Measurements from ENCODE around the gene ZMYND19.
A peak's percentile ranks its signal among the peaks of the same experiment; 100 is the strongest.

Gene ZMYND19

GRCh38 chr9:137578518-137579258 is 11.6 kb downstream of the ZMYND19 start, which contains the start of gene DPH7 (continued):
- TF ChIP-seq ZNF311 (tag by site-specific recombination; IDR thresholded peaks at IDR 0.05; ENCODE audit: borderline replicate concordance), result no peak
- peak; percentile 91 for TF ChIP-seq ZNF423 (tag by site-specific recombination; IDR thresholded peaks at IDR 0.05)
- TF ChIP-seq SP2 (tag by site-specific recombination; IDR thresholded peaks at IDR 0.05), result peak; percentile 82
- no peak; the same call in 1 of the 2 replicates for TF ChIP-seq ZBTB6 (tag by site-specific recombination; IDR thresholded peaks at IDR 0.05)
- peak; percentile 12; the same call in 1 of the 2 replicates for TF ChIP-seq ZSCAN16 (tag by site-specific recombination; IDR thresholded peaks at IDR 0.05)
- TF ChIP-seq SP3 (tag by site-specific recombination; IDR thresholded peaks at IDR 0.05), result peak; percentile 70
- TF ChIP-seq ZXDB (tag by site-specific recombination; IDR thresholded peaks at IDR 0.05), result peak; percentile 88
- TF ChIP-seq EGR2 (tag by site-specific recombination; IDR thresholded peaks at IDR 0.05; ENCODE audit: low read depth), result no peak
- TF ChIP-seq ZFP41 (tag by site-specific recombination; IDR thresholded peaks at IDR 0.05; ENCODE audit: borderline replicate concordance), result no peak
- TF ChIP-seq PATZ1 (tag by site-specific recombination; IDR thresholded peaks at IDR 0.05), result peak; percentile 63
- TF ChIP-seq ZNF561 (tag by site-specific recombination; IDR thresholded peaks at IDR 0.05; ENCODE audit: borderline replicate concordance), result peak; percentile 99
- peak; percentile 75 for TF ChIP-seq ZNF600 (tag by site-specific recombination; IDR thresholded peaks at IDR 0.05)
- no peak; the same call in 1 of the 2 replicates for TF ChIP-seq WT1 (tag by site-specific recombination; IDR thresholded peaks at IDR 0.05)
- 0 out of 2 replicates have a peak, but pooled peaks have one; percentile 50 for TF ChIP-seq ZNF785 (tag by site-specific recombination; IDR thresholded peaks at IDR 0.05)
- TF ChIP-seq ZNF585B (tag by site-specific recombination; IDR thresholded peaks at IDR 0.05), result peak; percentile 32
- no peak for TF ChIP-seq ZNF558 (tag by site-specific recombination; IDR thresholded peaks at IDR 0.05)
- TF ChIP-seq PRDM1 (tag by site-specific recombination; IDR thresholded peaks at IDR 0.05), result no peak
- TF ChIP-seq ZNF521 (tag by site-specific recombination; IDR thresholded peaks at IDR 0.05), result no peak
- TF ChIP-seq ZNF335 (tag by site-specific recombination; conservative IDR thresholded peaks at IDR 0.05), result peak; percentile 84
- TF ChIP-seq ZNF518A (tag by site-specific recombination; conservative IDR thresholded peaks at IDR 0.05; ENCODE audit: low read depth), result peak; percentile 84
- no peak for TF ChIP-seq ZNF580 (tag by site-specific recombination; IDR thresholded peaks at IDR 0.05)
- no peak for TF ChIP-seq HOXC10 (CRISPR knock-in tag; IDR thresholded peaks at IDR 0.05)
- TF ChIP-seq PBX3 (CRISPR knock-in tag; IDR thresholded peaks at IDR 0.05), result peak; percentile 87
- TF ChIP-seq ZBTB1 (tag by site-specific recombination; IDR thresholded peaks at IDR 0.05), result no peak
- no peak for TF ChIP-seq ZNF549 (tag by site-specific recombination; IDR thresholded peaks at IDR 0.05)
- no peak for TF ChIP-seq ZNF544 (tag by site-specific recombination; IDR thresholded peaks at IDR 0.05)
- TF ChIP-seq, protein P1, sequence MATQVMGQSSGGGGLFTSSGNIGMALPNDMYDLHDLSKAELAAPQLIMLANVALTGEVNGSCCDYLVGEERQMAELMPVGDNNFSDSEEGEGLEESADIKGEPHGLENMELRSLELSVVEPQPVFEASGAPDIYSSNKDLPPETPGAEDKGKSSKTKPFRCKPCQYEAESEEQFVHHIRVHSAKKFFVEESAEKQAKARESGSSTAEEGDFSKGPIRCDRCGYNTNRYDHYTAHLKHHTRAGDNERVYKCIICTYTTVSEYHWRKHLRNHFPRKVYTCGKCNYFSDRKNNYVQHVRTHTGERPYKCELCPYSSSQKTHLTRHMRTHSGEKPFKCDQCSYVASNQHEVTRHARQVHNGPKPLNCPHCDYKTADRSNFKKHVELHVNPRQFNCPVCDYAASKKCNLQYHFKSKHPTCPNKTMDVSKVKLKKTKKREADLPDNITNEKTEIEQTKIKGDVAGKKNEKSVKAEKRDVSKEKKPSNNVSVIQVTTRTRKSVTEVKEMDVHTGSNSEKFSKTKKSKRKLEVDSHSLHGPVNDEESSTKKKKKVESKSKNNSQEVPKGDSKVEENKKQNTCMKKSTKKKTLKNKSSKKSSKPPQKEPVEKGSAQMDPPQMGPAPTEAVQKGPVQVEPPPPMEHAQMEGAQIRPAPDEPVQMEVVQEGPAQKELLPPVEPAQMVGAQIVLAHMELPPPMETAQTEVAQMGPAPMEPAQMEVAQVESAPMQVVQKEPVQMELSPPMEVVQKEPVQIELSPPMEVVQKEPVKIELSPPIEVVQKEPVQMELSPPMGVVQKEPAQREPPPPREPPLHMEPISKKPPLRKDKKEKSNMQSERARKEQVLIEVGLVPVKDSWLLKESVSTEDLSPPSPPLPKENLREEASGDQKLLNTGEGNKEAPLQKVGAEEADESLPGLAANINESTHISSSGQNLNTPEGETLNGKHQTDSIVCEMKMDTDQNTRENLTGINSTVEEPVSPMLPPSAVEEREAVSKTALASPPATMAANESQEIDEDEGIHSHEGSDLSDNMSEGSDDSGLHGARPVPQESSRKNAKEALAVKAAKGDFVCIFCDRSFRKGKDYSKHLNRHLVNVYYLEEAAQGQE (tag by site-specific recombination; IDR thresholded peaks at IDR 0.05), result no peak

Data from HEK293 (cell line).